Keratinocyte (primary cell): ENCODE data around the gene ZC3H12D.

Experiments used
- CTCF ChIP-seq, 3 experiments: IDR thresholded peaks in 1 of 3; conservative IDR thresholded peaks in 1 of 3; optimal IDR thresholded peaks in 1 of 3; 2 replicates in 2 of 3; 3 replicates in 1 of 3; pipeline versions ENCODE3 to v1.5.1; 2011; ENCODE audit warnings: low read length in 3 of 3, mild to moderate bottlenecking in 3 of 3, moderate library complexity in 2 of 3, control low read depth in 1 of 3, inconsistent platforms in 1 of 3; ENCODE audit not compliant: insufficient read depth in 2 of 3; ENCODE audit errors: extremely low read depth in 1 of 3
- EZH2 ChIP-seq: IDR thresholded peaks from one replicate; pipeline ENCODE4 v1.6.1; 2012; ENCODE audit warnings: inconsistent platforms, mild to moderate bottlenecking, low read length, moderate library complexity

- TF ChIP-seq EZH2 (no peak), CTCF (optimal IDR thresholded peaks at IDR 0.05 in 1 of 3, IDR thresholded peaks at IDR 0.05 in 1 of 3, conservative IDR thresholded peaks at IDR 0.05 in 1 of 3; ENCODE audit: extremely low read depth in 1 of 3, insufficient read depth in 2 of 3, low read length in 3 of 3) (no peak)
These were observed 63.7 kb downstream of the ZC3H12D start for GRCh38 chr6:149421132-149421531.
